HG02623 (cell line): ENCODE results near the gene PSORS1C2.

ENCODE experiments used
- ATAC-seq: cut with Tn5 transposase; IDR thresholded peaks from one replicate; pipeline ENCODE4 v1.9.1; 2021; ENCODE audit warnings: moderate library complexity; ENCODE audit not compliant: unreplicated experiment

PSORS1C2 gene

DNA sequence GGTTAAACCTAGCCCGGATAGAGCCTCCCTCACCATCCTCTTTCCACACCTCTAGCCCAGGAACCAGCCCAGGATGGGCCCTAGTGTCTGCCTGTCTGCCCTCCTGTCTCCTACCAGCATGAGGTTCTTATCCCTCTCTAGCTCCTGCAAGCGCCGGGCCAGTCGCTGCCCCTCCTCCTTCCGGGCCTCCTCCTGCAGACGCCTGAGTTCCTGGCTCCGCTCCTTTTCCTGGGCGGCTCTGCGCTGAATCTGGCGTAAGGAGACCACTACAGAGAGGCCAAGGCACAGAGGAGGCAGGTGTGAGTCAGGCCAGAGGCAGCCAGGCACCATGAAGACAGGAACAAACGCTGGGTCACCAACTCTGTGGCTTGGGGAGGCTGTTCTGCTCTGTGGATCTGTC, 4.3 kb upstream of the PSORS1C2 start:
- ATAC-seq: no peak

DNA sequence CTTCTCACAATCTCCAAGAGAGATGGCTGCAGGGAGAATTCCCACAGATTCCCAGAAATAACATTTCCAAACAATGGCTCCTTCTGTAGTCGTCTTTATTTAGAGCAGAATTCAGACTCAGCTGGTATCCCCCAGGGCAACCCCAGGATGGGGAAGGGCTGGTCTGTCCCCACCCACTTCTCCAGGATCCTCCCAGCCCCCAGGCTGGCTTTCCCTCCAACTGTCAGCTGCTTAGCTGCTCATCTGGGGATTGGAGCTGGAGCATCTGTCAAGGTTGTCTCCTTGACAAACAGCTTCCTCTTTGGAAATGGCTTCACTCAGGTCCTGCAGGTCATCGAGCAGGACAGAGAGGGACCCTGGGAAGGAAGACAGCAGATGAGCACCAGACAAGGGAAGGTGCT, 3.5 kb upstream of the PSORS1C2 start:
- no peak for ATAC-seq

DNA sequence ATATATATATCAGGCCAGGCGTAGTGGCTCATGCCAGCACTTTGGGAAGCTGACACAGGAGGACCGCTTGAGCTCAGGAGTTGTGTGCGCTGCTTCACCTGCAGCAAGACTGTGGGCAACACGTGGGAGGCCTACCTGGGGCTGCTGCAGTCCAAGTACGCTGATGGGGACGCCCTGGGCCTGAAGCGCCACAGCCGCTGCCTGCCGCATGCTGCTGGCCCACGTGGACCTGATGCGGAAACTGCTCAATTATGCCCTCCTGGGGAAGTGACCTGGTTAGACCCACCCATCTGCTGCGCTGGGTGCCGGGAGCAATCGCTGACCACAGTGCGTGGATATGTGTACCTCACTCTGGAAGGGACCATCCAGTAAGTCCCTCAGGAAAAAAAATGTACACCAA, 1.8 kb upstream of the PSORS1C2 start:
- no peak for ATAC-seq

DNA sequence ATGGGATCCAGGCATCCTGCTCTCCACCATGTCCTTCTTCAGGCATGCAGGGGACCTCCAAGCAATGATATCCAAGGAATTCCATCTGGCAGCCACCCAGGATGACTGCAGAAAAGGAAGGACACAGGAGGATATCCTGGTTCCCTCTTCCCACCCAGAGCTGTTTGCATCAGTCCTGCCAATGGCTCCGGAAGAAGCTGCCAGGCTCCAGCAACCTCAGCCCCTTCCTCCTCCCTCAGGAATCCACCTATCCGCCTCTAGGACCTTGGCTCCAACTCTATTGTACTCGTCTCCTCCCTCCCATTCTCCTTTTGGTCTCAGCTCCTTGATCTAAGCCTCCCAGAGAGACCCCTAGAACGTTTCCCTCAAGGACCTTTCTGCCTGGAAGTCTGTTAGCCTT, 733 bp upstream of the PSORS1C2 start:
- no peak for ATAC-seq

DNA sequence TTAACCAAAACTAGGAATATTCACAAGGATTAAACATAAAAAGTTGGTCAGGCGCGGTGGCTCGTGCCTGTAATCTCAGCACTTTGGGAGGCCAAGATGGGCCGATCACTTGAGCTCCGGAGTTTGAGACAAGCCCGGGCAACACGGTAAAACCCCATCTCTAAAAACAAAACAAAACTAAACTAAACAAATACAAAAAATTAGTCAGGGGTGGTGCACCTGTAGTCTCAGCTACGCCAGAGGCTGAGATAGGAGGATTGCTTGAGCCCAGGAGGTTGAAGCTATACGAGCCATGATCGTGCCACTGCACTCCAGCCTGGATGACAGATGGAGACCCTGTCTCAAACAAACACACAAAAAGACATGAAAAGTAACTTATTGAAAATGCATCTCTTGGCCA, 3.2 kb downstream of the PSORS1C2 start:
- no peak for ATAC-seq

DNA sequence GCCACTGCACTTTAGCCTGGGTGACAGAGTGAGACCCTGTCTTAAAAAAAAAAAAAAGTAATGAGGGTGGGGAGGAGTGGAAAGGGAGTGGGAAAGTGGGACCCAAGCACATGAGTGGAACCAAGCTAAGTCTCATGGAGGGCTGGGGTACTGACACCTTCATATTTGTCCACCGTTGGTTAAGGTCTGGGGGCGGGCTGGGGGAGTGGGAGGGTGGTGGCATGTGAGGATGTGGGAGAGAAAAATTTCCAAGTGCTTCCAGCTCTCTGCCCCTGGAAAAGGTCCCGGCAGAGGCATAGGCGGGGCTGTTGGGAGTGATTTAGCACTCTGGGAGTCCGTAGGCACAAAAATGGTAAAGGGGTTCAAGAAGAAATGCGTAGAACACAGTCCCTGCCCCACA, 6.1 kb downstream of the PSORS1C2 start:
- ATAC-seq: no peak

DNA sequence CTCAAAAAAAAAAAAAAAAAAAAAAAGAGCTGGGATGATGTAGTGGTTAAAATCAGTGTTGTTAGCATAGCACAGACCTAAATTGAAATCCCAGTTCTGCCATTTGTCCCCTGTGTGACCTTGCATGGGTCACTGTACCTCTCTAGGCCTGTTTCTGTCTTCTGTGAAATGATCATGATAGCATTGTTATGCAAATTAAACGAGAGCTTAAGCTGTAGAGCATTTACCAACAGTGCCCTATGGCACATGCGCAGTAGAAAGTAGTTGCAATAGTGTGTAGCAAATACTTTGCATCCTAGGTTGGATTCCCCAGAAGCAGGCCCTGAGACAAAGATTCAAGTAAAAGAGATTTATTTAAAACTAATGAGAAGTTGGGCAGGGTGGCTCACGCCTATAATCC, 7.3 kb downstream of the PSORS1C2 start:
- no peak for ATAC-seq

DNA sequence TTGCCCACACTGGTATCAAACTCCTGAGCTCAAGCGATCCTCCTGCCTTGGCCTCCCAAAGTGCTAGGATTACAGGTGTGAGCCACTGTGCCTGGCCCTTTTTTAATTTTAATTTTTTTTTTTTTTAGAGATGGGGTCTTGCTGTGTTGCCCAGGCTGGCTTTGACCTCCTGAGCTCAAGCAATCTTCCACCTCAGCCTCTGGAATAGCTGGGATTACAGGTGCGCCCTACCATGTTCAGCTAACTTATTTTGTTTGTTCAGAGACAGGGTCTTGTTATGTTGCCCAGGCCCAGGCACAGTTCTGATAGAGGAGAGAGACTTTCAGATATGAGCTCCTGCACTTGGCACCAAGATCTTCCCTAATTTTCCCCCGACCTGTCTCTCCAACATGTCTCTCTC, 8.1 kb downstream of the PSORS1C2 start:
- ATAC-seq: no peak

DNA sequence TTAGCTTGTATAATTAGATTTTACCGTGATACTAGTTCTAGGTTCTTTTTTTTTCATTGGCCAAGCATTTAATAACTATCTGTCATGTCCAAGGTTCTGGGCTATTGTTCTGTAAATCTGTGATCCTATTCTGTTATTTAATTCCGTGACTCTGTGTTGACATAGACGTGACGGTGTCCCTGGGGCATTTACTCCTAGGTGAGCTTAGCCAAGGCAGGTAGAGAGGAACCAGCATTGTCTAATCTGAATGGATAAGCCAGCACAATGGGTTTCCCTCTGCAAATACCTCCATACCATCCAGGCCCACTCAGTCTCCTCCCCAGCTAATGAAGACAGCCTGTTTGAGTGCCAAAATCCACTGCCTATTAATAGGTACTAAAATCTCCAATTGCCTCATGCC, 9.7 kb downstream of the PSORS1C2 start:
- no peak for ATAC-seq

DNA sequence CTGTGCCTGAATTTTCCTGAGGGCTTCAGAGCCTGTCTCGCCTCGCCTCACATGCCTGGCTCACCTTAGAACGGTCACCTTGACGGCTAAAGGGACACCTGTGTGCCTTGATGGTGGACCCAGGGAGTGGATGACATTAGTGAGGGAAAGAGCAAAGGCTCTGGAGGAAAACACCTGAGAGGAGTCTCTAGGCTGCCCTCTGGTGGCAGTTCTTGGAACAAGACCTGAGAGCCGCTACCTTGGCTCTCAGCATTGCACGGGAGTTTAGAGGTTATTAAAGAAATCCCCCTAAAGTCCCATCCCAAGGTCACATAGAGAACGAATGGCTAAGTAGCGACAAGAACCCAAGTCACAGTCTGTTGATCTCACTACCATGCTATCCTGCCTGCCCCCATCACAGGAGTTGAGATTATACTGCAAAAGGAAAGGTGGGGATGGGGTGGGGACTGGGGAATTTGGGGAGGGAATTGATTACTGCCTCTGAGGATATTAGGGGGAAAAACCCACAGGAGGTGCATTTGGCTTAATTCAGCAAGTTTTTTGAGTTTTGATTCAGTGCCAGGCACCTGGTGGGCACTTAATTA, 10.7 kb downstream of the PSORS1C2 start:
- ATAC-seq: no peak

DNA sequence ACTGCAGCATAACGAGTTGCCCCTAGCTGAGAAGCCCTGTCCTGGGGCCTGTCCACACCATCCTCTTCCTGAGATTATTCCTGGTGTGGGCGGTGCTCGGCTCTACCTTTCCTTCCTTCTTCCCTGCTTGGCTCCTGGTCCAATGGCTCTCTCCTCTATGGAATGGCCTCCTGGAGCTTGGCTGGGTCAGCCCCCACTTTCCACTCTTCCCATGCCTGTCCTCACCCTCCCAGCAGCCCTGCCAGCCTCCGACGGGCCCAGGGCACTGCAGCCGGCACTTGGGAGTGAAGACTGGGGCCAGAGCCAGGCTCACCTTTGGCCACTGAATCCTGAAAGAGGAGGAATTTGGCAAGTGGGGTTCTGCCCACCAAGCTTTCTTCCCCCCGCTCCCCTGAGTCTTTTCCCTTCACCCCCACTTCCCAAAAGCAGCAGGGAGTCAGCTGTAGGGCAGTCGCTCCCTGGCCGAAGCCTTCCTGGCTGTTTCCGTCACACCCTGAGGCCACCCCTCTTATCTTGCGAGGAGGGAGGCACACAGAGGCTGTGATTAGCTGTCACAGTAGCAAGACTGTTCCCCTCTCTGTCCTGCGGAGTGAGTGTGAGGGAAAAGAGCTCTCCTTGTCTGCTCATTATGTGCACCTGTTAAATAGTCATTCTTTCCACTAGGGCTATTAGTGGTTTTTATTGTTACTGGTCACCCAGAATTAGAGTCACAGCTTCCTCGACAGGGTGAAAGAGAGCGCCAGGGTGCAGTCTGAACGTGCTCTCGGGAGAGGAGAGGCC, 12.3 kb downstream of the PSORS1C2 start:
- ATAC-seq: no peak

DNA sequence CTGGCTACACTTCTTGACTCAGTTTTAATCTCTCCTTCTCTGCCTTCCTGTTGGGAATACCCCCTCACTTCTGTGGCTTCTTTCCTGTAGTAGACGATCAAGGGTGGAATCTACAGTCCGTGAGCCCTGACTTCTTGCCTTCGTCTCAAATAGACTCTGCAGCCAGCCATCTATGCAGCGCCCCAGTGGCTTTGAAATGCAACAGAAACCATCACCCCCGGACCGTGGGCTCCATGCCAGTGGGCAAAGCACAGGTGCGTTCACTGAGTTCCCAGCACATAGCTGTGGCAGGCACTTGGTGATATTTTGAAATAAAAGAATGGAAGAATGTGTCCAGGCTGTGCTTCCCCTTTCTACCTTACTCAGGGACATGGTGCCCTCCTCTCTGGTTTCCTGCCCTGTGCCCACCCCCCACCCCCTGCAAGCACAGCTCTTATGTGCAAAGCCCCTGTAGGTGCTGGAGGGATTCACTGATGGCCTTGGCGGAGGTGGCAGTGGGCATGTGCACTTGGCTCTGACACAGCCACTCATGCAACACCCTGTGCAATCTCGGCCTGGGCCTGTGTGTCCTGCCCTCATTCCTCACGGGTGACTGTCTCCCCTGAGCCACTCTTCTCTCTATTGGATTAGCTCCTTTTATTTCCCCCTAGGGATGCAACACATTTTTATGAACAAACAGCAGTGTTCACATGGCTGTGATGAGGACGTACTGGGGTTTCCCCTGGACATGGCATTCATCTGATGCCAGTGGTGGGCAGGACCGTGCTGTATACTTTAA, 13.1 kb downstream of the PSORS1C2 start:
- no peak for ATAC-seq

DNA sequence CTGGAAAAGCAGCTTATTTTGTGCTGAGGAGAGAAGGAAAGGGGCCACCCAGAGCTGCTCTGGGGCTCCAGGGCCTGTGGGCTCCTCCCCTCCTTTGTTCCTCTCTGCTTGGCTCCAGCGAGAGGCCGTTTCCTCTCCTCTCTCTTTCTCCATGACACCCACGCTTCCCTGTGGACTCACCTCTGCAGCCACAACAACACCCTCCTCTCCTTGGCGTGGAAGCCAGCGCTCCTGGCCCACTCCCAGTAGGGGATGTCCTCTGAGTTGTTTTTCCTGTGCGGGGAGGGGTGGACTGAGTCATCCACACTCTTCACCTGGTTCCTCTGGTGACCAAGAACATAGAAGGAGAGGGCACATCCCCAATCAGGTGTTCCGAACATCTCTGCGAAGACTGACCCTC, 13.7 kb downstream of the PSORS1C2 start:
- ATAC-seq: no peak

DNA sequence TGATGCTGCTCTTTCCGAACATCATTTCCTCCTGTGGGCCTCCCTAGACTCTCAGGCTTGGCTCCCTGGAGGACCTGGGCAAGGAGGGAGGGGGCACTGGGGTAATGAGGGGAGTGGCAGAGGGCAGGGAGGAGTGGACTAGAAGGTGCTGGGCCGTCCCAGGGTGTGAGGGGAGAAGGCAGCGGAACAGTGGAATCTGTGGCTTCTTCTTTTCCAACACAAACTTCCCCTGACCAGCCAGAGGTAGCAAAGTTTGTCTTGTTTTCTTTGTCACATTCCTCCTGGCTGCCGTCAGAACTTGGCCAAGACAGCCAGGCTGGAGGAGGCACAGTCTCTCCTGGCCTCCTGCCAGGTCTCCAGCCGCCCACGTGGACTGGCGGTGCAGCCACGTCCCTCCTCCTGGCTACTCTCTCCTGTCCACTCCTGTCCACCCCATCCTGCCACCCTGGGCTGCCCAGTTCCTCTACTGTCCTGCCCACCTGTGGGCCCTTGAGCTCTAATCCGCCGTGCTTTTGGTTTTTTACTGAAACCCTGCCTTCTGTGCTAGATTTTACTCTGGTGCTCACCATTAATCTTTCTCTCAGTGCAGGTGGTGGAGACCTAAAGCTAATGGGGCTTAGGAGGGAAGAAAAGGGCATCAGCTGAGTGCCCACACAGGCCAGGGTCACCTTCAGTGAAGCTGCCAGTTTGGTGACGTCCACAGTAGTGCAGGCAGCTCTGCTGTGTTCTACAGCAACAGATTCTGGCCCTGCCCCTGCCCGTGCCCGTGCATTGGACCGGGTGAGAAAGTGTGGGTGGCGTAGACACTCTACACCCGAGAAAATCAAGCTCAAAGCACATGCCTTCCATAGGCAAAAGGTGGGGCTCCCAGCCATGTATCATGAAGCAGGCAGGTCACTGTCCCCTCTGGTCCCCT, 15.8 kb downstream of the PSORS1C2 start:
- no peak for ATAC-seq

DNA sequence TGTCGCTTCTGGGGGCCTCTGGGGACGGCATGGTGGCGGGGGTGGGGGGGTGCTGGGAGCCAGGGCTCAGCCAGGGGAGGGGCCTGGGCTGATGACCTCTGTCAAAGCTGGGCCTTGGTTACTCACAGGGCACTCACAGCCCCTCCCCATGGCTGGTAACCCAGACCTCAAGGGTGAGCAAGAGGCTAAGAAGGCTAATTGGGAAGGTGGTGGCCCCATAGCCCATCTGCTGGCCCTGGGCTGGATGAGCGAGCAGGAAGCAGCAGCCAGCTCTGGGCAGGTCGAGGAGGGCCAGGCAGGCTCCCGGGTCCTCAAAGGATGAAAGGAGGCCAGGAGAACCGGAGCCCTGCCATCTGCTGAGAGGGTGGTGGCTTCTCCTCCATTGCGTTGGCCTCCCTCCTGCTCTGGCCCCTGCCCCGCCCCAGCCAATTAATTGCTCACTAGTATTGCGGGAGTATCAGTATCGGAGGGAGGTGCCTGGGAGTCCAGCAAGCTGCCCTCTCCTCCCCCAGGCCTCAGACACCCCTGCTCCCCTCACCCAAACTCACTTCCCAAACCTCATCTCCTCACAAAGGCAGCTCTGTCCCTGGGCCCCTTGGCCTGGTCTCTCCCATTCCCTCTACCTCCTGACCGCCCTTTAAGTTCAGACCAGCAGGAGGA, 17.6 kb downstream of the PSORS1C2 start:
- ATAC-seq: no peak

DNA sequence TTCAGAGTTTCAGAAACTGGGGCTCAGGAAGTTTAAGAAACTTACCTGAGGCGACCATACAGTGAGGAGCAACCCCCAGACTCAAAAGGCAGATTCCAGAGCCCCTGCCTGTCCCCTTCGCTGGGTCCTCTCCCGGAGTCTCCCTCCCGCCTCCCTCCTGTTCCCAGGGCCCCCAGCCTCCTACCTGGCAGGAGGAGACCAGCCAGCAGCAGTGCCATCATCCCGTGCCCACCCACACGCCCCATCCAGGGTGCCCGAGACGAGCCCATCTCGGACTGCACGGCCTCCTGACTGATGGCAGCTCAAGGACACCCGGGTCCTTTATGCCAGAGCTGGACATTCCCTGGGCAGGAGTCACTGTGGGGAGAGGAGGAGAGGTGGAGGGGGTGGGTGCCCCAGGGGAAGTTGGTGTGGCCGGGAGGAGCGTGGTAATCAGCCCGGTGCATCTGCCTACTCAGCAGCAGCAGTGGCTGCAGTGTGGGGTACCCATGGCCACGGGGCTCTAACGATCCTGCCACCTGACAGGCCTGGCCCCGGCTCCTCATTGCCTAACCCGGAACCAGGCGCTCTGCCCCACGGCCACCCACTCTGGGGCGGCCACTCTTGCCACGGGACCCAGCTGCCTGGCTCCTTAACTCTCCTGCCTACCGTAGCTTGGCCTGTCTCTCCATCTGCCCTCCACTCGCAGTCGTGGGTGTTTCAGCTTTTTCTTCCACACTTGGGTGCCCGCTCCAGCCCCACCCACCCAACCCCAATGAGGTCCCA, 18.5 kb downstream of the PSORS1C2 start, which contains the start of gene CDSN:
CDSN (minus strand) TSS at position 296 of the 765 bp plus-strand sequence; CDS start at position 269, 27 bp downstream.
- ATAC-seq: no peak

DNA sequence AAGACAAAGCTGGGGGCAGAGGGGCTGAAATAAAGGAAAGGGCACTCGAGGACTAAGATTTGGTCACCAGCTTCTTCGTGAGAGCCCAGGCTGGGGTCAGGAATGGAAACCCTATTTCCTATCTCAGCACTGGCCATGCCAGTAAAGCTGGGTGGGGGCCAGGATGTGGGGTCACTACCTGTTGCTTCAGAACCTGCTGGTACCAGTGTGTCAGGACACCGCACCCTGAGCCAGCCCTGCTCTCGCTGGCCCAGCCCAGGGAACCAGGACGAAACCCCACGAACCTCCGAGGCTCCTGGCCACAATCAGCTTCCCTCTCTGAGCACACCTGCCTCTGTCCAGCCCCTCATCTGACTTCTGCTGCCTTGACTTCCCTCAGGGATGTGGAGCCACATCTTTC, 20.7 kb downstream of the PSORS1C2 start:
- ATAC-seq: no peak

DNA sequence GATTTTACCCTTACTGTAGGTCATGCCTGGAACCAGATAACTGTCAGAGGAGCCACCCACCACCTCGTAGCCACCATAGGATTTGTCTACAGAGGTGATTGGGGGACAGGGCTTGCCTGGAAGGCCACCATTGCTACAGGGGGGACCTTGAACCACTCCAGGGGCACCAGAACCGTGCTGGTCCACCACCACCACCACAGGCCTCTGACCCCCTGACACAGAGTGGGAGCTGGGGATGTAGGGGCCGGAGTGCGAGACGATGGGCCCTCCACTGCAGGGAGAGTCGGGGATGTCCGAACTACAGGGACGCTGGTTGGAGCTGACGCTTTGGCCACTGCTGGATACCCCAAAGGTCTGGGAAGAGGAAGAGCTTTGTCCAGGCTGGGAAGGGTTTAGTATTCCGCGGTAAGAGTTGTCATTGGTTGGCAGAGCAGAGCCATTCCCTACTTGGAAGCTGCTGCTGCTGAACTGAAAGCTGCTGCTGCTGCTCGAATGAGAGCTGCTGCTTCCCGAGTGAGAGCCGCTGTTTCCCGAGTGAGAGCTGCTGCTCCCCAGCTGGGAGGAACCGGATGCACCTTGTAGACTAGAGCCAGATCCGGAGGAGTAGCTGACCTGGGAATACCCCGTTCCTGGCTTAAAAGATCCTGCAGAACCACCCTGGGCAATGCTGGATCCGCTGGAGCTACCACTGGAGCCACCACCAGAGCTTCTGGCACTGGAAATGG, 22.0 kb downstream of the PSORS1C2 start:
- no peak for ATAC-seq

DNA sequence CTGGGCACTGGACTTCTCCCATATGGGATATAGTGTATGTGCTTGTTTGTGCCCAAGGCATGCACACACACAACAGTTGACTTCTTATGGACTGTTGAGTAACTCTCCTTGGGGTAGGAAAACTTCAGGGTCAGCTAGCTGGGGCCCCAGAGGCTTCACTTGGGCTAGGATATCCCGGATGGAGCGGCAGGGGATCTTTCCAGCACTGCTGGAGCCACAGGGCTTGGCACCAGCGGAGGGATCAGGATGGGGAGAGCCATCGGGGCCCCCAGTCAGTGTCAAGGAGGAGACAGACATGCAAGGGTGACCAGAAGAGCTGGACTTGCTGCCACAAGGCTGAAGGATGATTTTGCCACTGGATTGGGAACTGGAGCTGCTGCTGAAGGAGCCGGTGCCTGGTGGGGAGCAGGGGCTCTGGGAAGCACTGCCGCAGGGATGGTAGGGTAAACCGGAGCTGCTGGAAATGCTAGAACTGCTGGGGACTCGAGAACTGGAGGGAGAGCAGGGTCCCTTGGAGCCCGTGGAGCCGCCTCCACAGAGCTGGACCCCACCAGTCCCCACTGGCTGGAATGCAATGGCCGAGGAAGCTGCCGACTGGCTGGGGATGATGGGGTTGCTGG, 22.8 kb downstream of the PSORS1C2 start:
- ATAC-seq: no peak
